Measurements from ENCODE around the gene IL15RA. TPM values are rescaled to one million over a fixed set of nuclear protein-coding genes. Genes with fewer than 3 reads are reported as not detected.

Gene IL15RA
- total RNA-seq, 1 donor from 2014 or later, result 0.48 TPM

DNA sequence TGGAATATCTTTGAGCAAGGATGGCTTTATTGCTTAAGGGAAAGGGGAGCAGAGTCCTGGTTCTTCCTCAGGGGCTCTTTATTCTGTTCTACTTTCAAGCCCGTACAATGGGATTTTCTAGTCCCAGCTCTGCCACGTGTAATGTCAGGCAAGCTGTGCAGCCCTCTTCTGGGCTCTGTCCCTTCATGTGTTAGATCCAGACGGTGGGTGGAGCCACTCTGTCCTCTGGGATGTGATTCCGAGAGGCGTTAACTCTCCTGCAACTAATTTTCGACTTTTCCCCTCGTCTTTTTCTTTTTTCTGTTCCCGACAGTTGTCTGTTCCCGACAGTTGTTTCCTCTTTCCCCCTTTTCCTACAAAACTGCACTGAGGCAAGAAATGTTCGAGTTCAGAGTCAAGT is 52.5 kb downstream of the IL15RA start:
- H3K36me3 Mint-ChIP-seq (ENCODE audit: insufficient read depth), result peaks cover 31% of the 10 kb centered on the region
- no peak overlapping the region for H3K4me3 Mint-ChIP-seq (ENCODE audit: low read depth)
- no peaks in the 10 kb centered on the region for H3K9me3 Mint-ChIP-seq (ENCODE audit: low read depth)
- TF ChIP-seq, protein P1, sequence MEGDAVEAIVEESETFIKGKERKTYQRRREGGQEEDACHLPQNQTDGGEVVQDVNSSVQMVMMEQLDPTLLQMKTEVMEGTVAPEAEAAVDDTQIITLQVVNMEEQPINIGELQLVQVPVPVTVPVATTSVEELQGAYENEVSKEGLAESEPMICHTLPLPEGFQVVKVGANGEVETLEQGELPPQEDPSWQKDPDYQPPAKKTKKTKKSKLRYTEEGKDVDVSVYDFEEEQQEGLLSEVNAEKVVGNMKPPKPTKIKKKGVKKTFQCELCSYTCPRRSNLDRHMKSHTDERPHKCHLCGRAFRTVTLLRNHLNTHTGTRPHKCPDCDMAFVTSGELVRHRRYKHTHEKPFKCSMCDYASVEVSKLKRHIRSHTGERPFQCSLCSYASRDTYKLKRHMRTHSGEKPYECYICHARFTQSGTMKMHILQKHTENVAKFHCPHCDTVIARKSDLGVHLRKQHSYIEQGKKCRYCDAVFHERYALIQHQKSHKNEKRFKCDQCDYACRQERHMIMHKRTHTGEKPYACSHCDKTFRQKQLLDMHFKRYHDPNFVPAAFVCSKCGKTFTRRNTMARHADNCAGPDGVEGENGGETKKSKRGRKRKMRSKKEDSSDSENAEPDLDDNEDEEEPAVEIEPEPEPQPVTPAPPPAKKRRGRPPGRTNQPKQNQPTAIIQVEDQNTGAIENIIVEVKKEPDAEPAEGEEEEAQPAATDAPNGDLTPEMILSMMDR (IDR thresholded peaks at IDR 0.05; ENCODE audit: unreplicated experiment), result no peak
- no peak for DNase-seq (ENCODE audit: low spot score, unreplicated experiment)
- no peak overlapping the region for H3K27ac Mint-ChIP-seq
- H3K4me1 Mint-ChIP-seq (ENCODE audit: low read depth), result no peaks in the 10 kb centered on the region
- no peaks in the 10 kb centered on the region for H3K27me3 Mint-ChIP-seq

DNA sequence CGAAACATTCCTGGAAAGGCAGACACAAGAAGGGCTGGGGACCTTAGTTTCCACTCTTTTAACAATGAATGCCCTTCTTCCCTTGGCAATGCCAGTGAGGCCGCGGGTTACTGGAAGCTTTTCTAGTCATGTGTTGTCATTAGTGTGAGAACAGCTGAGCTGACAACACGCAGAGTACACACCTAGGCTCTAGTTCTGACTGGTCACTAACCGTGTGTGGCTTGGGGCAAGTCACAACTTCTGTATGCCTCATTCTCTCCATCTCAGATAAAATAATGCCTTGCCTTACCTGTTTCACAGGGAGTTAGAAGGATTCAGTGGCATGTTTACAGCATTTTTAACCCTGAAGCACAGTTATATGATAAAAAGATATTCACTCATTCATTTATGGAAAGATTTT is 55.6 kb downstream of the IL15RA start:
- no peak overlapping the region for H3K4me3 Mint-ChIP-seq (ENCODE audit: low read depth)
- no peaks in the 10 kb centered on the region for H3K27me3 Mint-ChIP-seq
- peaks cover 27% of the 10 kb centered on the region for H3K36me3 Mint-ChIP-seq (ENCODE audit: insufficient read depth)
- no peaks in the 10 kb centered on the region for H3K9me3 Mint-ChIP-seq (ENCODE audit: low read depth)
- no peak overlapping the region for H3K27ac Mint-ChIP-seq
- DNase-seq (ENCODE audit: low spot score, unreplicated experiment), result no peak
- H3K4me1 Mint-ChIP-seq (ENCODE audit: low read depth), result no peaks in the 10 kb centered on the region
- TF ChIP-seq, protein P1 (IDR thresholded peaks at IDR 0.05; ENCODE audit: unreplicated experiment), result no peak

DNA sequence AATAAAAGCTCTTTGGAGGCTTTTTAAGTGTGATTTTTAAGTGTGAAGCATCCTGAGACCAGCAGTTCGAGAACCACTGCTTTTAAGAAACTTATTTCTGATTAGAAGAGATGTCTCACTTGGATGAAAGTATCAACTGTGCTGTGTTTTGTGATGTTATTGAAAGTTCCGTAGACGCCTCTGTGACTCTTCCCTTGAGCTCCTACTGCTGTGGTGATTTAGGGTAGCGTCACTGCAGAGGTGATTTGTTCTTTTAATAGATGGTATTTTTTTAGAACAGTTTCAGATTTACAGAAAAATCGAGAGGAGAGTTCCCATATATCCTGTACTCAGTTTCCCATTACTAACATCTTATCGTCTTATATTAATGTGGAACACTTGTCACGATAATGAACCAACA is 57.8 kb downstream of the IL15RA start:
- DNase-seq (ENCODE audit: low spot score, unreplicated experiment), result no peak
- H3K4me1 Mint-ChIP-seq (ENCODE audit: low read depth), result no peaks in the 10 kb centered on the region

DNA sequence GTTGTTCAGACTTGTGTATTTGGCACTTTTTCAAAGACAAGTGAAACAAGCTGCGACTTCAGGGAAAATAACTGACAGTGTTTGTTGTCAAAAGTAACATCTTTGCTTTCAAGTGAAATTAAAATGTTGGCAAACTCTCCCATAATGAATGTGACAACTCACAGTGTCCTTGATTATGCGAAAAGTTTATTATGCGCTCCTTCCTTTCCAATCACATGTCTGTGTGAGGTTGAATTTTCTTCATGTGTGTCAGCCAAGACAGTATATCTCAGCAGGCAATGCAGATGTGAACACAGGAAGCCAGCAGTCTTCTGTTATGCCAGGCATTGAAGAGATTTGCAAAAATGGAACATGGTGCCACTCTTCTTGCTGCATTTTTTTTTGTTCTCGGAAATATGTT is 58.6 kb downstream of the IL15RA start:
- Mint-ChIP-seq H3K27me3 (no peaks in the 10 kb centered on the region), H3K4me1 (ENCODE audit: low read depth) (no peaks in the 10 kb centered on the region), H3K36me3 (ENCODE audit: insufficient read depth) (peaks cover 35% of the 10 kb centered on the region), H3K4me3 (ENCODE audit: low read depth) (no peak overlapping the region), H3K9me3 (ENCODE audit: low read depth) (no peaks in the 10 kb centered on the region), H3K27ac (no peak overlapping the region)
- DNase-seq (ENCODE audit: low spot score, unreplicated experiment), result no peak
- TF ChIP-seq, protein P1 (IDR thresholded peaks at IDR 0.05; ENCODE audit: unreplicated experiment), result no peak

More for the DNA sequence above, 57.8 kb downstream of the IL15RA start:
- H3K36me3 Mint-ChIP-seq (ENCODE audit: insufficient read depth), result peaks cover 37% of the 10 kb centered on the region
- H3K4me3 Mint-ChIP-seq (ENCODE audit: low read depth), result no peak overlapping the region
- no peaks in the 10 kb centered on the region for H3K27me3 Mint-ChIP-seq
- H3K9me3 Mint-ChIP-seq (ENCODE audit: low read depth), result no peaks in the 10 kb centered on the region
- TF ChIP-seq, protein P1 (IDR thresholded peaks at IDR 0.05; ENCODE audit: unreplicated experiment), result no peak
- H3K27ac Mint-ChIP-seq, result no peak overlapping the region

DNA sequence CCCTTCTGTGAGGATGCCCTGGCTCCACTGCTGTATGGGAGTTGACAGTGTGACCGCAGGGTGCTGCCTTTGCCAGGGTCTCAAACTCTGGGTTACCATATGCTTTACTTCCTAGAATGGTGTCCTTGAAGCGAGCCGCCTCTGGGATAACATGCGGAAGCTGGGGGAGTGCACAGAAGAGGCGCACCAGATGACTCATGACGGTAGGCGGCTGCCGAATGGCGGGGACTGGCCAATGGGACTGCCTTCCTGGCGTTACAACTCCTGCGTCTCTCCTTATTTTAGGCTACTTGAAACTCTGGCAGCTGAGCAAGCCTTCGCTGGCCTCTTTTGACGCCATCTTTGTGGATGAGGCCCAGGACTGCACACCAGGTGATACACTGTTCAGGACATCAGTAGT is 60.0 kb downstream of the IL15RA start:
- Mint-ChIP-seq H3K27ac (no peak overlapping the region), H3K4me1 (ENCODE audit: low read depth) (no peaks in the 10 kb centered on the region), H3K4me3 (ENCODE audit: low read depth) (no peak overlapping the region), H3K9me3 (ENCODE audit: low read depth) (no peaks in the 10 kb centered on the region), H3K36me3 (ENCODE audit: insufficient read depth) (peaks cover 38% of the 10 kb centered on the region), H3K27me3 (no peaks in the 10 kb centered on the region)
- TF ChIP-seq, protein P1 (IDR thresholded peaks at IDR 0.05; ENCODE audit: unreplicated experiment), result no peak
- DNase-seq (ENCODE audit: low spot score, unreplicated experiment), result no peak
